Measurements from ENCODE around the gene RRAD.
"Not testable (repeated sequence)": the region's sequence is repeated elsewhere in the genome, so short reads cannot be mapped to it uniquely, and the experiment has no call there.

DNA sequence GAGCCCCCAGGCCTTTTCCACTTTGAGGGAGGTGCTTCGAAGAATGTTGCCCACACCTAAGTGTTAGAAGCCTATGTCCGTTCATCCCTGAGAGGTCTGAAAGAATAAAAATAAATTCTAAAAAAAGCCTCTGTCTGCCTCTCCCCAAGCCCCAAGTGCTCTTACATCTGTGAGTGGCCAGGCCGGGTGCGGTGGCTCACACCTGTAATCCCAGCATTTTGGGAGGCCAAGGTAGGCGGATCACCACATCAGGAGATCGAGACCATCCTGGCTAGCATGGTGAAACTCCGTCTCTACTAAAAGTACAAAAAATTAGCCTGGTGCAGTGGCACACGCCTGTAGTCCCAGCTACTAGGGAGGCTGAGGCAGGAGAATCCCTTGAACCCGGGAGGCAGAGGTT lies 19.6 kb upstream of the RRAD start:
- TF ChIP-seq EZH2 (IDR thresholded peaks at IDR 0.05; ENCODE audit: borderline replicate concordance, low read depth, low read length, poor library complexity, severe bottlenecking) = not testable (repeated sequence)
- TF ChIP-seq, protein P1, sequence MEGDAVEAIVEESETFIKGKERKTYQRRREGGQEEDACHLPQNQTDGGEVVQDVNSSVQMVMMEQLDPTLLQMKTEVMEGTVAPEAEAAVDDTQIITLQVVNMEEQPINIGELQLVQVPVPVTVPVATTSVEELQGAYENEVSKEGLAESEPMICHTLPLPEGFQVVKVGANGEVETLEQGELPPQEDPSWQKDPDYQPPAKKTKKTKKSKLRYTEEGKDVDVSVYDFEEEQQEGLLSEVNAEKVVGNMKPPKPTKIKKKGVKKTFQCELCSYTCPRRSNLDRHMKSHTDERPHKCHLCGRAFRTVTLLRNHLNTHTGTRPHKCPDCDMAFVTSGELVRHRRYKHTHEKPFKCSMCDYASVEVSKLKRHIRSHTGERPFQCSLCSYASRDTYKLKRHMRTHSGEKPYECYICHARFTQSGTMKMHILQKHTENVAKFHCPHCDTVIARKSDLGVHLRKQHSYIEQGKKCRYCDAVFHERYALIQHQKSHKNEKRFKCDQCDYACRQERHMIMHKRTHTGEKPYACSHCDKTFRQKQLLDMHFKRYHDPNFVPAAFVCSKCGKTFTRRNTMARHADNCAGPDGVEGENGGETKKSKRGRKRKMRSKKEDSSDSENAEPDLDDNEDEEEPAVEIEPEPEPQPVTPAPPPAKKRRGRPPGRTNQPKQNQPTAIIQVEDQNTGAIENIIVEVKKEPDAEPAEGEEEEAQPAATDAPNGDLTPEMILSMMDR (conservative IDR thresholded peaks at IDR 0.05; ENCODE audit: low read depth, low read length) = not testable (repeated sequence)
